HG03097 (cell line): Measurements from ENCODE around the gene PILRB.
"Not testable (repeated sequence)": the region's sequence is repeated elsewhere in the genome, so short reads cannot be mapped to it uniquely, and the experiment has no call there.

Experiments
- ATAC-seq: cut with Tn5 transposase; IDR thresholded peaks from one replicate; pipeline ENCODE4 v1.9.1; 2021; ENCODE audit not compliant: unreplicated experiment, low FRiP score

The PILRB gene

DNA sequence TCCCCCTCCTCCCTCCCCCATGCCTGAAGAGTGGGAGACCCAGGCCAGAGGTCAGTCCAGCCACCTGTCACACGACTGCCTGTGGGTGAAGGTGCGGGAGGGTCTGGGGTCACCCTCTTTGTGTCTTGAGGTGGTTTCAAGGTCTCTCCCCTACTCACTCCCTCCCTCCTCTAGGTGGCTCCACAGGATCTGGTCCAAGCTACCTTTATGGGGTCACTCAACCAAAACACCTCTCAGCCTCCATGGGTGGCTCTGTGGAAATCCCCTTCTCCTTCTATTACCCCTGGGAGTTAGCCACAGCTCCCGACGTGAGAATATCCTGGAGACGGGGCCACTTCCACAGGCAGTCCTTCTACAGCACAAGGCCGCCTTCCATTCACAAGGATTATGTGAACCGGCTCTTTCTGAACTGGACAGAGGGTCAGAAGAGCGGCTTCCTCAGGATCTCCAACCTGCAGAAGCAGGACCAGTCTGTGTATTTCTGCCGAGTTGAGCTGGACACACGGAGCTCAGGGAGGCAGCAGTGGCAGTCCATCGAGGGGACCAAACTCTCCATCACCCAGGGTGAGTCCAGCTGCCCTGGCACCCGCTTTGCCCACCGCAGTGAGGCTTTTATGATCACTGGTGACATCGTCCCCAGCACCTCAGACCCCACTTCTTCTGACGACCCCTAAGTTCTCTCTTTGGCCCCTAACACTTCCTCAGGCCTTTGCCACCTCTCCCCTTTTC, 16.1 kb downstream of the PILRB start:
- ATAC-seq, result not testable (repeated sequence)

GRCh38 chr7:100374601-100375000, 16.7 kb downstream of the PILRB start:
- no peak for ATAC-seq

- ATAC-seq, result no peak
These were observed 18.1 kb downstream of the PILRB start for GRCh38 chr7:100376066-100376465.

GRCh38 chr7:100378114-100378755, 20.3 kb downstream of the PILRB start:
- no peak for ATAC-seq

DNA sequence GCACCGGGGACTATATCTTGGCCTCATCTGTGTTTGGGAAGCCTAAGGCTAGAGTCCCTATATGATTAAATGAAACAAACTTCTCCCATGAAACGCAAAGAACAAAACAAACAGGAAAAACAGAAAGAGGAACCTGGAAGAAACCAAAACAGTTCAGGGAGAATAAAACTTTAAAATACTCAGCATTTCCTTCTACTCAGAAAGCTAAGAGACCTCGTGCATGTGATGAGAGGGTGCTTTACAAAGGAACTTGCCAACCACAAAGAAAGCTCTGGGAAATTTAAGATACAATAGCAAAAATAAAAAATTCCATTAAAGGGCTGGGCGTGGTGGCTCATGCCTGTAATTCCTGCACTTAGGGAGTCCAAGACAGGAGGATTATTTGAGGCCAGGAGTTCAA, 22.3 kb downstream of the PILRB start:
- no peak for ATAC-seq

DNA sequence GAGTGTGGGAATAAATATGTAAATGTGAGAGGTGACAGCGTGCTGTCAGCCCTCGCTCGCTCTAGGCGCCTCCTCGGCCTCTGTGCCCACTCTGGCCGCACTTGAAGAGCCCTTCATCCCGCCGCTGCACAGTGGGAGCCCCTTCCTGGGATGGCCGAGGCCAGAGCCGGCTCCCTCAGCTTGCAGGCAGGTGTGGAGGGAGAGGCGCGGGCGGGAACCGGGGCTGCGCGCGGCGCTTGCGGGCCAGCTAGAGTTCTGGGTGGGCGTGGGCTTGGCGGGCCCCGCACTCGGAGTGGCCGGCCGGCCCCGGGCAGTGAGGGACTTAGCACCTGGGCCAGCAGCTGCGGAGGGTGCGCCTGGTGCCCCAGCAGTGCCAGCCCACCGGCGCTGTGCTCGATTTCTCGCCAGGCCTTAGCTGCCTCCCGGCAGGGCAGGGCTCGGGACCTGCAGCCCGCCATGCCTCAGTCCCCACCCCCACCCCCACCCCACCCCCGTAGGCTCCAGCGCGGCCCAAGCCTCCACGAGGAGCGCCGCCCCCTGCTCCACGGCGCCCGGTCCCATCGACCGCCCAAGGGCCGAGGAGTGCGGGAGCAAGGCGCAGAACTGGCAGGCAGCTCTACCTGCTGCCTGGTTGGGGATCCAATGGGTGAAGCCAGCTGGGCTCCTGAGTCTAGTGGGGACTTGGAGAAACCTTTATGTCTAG, 23.8 kb downstream of the PILRB start:
- not testable (repeated sequence) for ATAC-seq

DNA sequence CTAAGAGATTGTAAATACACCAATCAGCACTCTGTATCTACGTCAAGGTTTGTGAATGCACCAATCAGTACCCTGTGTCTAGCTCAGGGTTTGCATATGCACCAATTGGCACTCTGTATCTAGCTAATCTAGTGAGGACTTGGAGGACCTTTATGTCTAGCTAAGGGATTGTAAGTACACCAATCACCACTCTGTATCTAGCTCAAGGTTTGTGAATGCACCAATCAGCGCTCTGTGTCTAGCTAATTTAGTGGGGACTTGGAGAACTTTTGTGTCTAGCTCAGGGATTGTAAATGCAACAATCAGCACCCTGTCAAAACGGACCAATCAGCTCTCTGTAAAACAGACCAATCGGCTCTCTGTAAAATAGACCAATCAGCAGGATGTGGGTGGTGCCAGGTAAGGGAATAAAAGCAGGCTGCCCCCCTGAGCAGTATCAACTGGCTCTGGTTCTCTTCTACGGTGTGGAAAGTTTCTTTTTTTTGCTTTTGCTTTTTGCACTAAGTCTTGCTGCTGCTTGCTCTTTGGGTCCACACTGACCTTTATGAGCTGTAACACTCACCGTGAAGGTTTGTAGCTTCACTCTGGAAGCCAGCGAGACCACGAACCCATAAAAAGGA, 24.4 kb downstream of the PILRB start:
- not testable (repeated sequence) for ATAC-seq

DNA sequence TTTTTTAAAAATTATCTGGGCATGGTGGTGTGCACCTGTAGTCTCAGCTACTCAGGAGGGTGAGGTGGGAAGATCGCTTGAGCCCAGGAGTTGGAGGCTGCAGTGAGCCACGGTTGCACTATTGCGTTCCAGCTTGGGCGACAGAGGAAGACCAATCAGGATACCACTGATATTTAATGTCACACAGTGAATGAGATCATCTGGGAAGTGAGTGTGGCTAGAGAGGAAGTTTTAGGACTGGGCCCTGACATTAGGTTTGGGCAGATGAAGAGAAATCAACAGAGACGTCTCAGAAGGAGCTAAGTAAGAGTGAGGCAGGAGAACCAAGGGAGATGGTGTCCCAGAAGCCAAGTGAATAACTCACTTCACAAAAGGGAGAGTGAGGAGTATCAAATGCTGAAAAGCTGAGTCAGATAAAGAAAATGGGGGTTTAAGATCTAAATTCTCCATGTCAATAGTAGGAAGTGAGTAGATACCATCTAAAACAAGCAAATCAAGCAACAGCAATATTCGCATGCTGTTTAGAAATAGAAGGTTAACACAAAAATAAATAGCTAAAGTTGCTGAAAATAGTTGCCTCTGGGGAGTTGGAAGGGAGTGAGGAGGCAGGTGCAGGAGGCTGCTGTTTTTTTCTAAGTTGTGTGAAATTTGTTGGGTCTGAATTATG, 26.8 kb downstream of the PILRB start:
- no peak for ATAC-seq

DNA sequence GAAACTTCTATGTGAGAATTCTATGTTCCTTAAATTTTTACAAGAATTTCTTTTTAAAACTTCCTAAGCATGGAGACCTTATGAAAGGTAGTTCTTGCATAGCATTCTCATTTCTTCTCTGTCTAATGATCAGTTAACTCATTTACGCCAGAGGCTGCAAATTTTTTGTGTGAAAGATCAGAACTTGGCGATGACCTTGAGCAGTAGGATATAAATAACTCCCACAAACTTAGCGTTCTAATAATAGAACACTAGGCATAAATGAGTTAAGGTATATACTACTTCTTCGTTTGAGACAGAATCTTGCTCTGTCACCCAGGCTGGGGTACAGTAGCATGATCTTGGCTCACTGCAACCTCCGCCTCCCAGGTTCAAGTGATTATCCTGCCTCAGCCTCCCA, 29.0 kb downstream of the PILRB start:
- ATAC-seq, result no peak

GRCh38 chr7:100387695-100388094, 29.8 kb downstream of the PILRB start:
- ATAC-seq, result no peak

GRCh38 chr7:100389437-100390088, 31.6 kb downstream of the PILRB start:
- no peak for ATAC-seq

DNA sequence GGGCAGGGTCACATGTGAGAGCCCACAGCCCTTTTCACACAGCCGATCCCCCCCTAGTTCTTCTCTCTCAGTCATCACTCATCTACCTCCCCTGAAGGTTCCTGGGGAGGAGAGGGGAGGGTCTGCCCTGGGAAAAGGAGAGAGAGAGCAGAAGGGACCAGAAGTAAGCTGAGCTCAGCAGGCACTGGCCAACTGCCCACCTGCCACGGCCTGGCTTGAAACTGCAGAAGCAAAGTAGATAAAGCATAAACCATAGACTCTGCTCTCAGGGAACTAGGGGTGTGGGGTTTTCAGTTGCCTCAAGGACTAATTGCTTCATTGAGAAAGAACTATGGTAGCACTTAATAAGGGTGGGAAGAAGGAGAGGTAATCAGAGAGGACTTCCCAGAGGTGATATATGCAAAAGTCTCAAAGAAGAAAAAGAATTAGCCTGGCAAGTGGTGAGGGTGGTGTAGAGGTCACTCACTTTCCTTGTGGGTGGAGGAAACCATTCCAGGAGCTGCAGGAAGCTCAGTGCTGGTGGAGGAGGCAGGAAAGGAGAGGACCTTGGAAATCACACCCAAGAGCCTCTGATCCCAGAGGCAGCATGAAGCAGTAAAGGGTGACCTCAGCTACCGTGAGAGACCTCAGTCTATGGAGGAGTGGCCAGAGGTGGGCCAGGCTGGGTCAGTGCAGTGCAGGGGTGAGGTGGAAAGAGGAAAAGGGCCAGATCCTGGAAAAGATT, 32.5 kb downstream of the PILRB start:
- ATAC-seq, result no peak

DNA sequence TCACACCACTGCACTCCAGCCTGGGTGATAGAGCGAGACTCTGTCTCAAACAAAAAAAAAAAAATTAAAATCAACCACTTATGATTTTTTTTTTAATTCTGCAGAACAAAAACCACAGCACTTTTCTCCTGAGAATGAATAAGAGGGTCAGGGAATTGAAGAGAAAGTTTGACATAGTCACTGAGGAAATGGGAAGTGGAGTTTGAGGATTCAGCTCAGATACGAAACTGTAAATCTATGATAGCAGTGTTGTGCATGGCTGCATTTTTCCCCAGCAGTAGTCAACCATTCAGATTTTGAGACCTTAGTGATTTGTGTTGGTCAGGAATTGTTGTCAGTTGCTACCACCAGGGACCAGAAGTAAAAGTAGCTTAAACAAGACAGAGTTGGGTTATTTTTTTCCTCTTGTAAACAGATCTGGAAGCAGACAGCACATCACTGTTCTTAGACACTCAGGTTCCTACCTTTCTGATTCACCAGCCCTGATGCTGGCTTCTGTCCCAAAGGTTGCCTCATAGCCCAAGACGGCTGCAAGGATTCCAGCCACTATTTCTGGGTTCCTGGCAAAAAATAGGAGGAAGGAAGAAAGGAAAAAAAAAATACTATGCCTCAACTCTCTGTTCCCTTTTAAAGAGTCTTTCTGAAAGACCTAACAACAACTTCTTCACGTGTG, 35.5 kb downstream of the PILRB start:
- no peak for ATAC-seq

- ATAC-seq, result no peak
These were observed 36.2 kb downstream of the PILRB start for GRCh38 chr7:100394077-100394476.

DNA sequence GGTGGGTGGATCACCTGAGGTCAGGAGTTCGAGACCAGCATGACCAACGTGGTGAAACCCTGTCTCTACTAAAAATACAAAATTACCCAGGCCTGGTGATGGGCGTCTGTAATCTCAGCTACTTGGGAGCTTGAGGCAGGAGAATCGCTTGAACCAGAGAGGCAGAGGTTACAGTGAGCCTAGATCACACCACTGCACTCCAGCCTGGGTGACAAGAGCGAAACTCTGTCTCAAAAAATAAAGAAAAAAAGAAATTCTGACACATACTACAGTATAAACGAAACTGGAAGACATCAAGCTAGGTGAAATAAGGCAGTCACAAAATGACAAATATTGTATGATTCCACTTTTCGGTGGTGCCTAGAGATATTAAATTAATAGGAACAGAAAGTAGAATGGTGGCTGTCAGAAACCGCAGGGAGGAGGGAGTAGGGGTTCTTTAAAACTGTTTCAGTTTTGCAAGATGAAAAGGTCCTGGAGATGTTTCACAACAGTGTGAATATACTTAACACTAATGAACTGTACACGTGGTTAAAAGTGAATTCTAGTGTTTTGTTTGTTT, 38.6 kb downstream of the PILRB start:
- peak; percentile 80 for ATAC-seq

DNA sequence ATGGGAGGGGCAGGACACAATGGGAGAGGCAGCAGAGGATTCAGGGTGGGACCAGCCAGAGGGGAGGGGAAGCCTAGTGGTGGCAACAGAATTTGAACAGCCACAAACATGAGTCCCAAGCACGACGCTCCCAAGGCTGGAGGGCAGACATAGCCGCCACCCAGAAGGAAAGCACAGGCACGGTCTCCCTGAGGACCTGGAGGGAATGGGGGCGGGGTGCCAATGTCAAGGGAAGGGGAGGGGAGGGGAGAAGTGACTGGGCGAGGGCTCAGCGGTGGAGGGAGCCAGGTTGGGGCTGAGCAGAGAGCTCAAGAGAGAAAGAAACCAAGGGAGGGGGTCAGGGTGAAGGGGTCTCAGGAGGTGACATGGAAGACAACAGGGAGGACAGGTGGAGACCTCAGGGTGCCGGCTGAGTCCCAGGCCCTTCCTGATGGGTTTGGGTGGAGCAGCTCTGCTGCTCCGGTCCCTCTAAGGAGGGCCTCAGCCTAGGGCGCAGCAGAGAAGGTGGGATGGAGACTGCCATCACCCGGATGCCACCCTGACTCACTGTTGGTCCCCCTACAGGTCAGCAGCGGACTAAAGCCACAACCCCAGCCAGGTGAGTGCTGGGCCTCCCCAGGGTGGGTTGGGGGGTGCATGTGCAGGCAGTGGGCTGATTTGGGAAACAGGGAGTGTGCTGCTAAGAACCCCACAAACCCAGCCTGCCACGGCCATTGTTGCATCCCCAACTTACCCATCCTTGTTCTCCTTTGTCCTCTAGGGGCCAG, 39.6 kb downstream of the PILRB start:
- ATAC-seq, result no peak

DNA sequence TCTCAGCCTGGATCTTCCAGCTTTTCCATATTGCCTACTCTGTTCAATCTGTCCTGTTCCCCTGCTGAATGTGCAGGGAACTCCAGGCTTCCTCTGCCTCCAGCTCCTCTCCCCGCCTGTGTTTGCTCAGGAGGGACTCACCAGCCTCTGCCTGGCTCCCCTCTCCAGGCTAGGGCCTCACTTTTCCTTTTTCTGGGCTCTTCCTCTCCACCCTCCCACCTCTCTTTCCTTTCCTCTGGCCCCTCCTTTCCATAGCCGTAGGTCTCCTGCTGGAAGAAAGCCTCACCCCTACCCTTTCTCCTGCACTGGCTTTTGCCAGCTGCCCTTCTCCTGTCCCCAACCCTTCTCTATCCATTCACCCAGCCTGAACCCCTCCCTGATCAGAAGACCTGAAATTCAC, 40.3 kb downstream of the PILRB start:
- no peak for ATAC-seq

DNA sequence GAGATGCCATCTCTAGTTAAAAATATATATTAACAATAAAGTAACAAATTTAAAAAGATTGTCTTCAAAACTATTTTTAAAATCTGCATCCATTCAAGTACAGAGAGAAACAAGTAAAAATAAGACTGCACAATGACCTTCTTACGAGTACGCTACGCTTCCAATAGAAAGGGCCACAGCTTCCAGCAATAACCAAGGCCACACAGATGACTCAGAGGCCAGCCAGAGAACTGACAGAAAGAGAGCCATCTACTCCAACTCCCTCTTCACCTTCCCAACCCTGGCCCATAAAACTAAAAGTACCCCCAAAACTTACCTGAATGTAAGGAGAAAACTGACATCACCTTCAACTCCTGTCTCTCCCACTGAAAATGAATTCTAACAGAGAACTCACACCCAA, 42.1 kb downstream of the PILRB start:
- ATAC-seq, result no peak
